Bronchial epithelial cell (primary cell): ENCODE measurements around the gene UPF1. TPM values are rescaled to one million over a fixed set of nuclear protein-coding genes. Genes with fewer than 3 reads are reported as not detected.
"Not testable (repeated sequence)": the region's sequence is repeated elsewhere in the genome, so short reads cannot be mapped to it uniquely, and the experiment has no call there.

Experiments used
- DNase-seq: peaks from one replicate; pipeline ENCODE4 v3.0.0-alpha.2; 2010; ENCODE audit warnings: low read depth
- FAIRE-seq: peaks from 2 replicates; lab custom pipeline; 2011; peaks lifted over from hg19 to GRCh38; lab: Jason Lieb, UNC
- H3K27me3 ChIP-seq: 2 replicates; pipeline ENCODE4 v1.5.1; 2011; ENCODE audit warnings: low read length; ENCODE audit not compliant: control insufficient read depth, insufficient read depth
- H3K36me3 ChIP-seq: 2 replicates; pipeline ENCODE4 v1.5.1; 2011; ENCODE audit warnings: low read length; ENCODE audit not compliant: control insufficient read depth, insufficient read depth
- H3K4me3 ChIP-seq: 2 replicates; pipeline ENCODE4 v1.5.1; 2011; ENCODE audit warnings: mild to moderate bottlenecking, low read depth, low read length, control low read depth
- total RNA-seq: library from RNA; depleted of rRNA; stranded (reverse); fragments of >200 nt; gene quantifications from 2 replicates; pipeline ENCODE4 v1.2.1, GENCODE V29; 2014
- TF ChIP-seq, protein P1 (sequence below): IDR thresholded peaks from 2 replicates; pipeline ENCODE4 v1.5.1; 2011; ENCODE audit warnings: mild to moderate bottlenecking, moderate library complexity, low read length, control low read depth, inconsistent platforms; ENCODE audit not compliant: insufficient read depth, severe bottlenecking

The UPF1 gene
- total RNA-seq, 1 donor from 2014 or later, result 82.9 TPM

DNA sequence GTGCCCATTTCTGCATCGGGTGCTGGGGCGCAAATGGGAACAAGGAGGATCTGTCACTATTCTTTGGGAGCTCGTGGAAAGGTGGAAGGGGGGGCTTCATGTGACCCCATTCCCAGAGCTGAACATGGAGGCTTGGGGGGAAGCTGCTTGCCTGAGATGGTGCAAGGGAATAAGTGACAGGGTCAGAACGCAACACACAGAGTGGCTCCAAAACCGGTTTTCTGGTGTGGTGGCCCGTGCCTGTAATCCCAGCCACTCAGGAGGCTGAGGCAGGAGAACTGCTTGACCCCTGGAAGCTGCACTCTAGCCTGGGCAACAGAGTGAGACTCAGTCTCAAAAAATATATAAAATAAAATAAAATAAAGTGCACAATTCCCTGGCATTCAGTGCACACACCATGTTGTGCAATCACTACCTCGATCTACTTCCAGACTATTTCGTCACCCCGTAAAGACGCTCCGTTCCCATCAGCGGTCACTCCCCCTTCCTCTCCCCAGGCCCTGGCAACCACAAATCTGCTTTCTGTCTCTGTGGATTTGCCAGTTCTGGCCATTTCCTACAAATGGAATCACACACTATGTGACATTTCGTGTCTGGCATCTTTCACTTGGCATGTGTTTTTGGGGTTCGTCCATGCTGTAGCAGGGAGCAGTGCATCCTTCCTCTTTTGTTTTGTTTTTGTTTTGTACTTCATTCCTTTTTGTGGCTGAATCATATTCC lies 22.4 kb upstream of the UPF1 start:
- FAIRE-seq, result no peak

DNA sequence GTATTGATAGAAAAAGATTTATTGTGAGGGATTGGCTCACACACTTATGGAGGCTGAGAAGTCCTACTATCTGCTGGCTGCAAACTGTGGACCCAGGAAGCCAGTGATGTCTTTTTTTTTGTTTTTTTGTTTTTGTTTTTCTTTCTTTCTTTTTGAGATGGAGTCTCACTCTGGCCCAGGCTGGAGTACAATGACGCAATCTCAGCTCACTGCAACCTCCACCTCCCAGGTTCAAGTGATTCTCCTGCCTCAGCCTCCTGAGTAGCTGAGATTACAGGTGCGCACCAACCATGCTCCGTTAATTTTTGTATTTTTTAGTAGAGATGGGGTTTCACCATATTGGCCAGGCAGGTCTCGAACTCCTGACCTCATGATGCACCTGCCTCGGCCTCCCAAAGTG lies 20.1 kb upstream of the UPF1 start:
- not testable (repeated sequence) for DNase-seq, H3K36me3 ChIP-seq, FAIRE-seq, H3K4me3 ChIP-seq, H3K27me3 ChIP-seq

More for the DNA sequence above, 22.4 kb upstream of the UPF1 start:
- TF ChIP-seq, protein P1, sequence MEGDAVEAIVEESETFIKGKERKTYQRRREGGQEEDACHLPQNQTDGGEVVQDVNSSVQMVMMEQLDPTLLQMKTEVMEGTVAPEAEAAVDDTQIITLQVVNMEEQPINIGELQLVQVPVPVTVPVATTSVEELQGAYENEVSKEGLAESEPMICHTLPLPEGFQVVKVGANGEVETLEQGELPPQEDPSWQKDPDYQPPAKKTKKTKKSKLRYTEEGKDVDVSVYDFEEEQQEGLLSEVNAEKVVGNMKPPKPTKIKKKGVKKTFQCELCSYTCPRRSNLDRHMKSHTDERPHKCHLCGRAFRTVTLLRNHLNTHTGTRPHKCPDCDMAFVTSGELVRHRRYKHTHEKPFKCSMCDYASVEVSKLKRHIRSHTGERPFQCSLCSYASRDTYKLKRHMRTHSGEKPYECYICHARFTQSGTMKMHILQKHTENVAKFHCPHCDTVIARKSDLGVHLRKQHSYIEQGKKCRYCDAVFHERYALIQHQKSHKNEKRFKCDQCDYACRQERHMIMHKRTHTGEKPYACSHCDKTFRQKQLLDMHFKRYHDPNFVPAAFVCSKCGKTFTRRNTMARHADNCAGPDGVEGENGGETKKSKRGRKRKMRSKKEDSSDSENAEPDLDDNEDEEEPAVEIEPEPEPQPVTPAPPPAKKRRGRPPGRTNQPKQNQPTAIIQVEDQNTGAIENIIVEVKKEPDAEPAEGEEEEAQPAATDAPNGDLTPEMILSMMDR, result no peak
- no peaks in the 10 kb centered on the region for H3K36me3 ChIP-seq
- no peak overlapping the region for H3K4me3 ChIP-seq
- no peaks in the 10 kb centered on the region for H3K27me3 ChIP-seq
- peak; percentile 45 for DNase-seq

DNA sequence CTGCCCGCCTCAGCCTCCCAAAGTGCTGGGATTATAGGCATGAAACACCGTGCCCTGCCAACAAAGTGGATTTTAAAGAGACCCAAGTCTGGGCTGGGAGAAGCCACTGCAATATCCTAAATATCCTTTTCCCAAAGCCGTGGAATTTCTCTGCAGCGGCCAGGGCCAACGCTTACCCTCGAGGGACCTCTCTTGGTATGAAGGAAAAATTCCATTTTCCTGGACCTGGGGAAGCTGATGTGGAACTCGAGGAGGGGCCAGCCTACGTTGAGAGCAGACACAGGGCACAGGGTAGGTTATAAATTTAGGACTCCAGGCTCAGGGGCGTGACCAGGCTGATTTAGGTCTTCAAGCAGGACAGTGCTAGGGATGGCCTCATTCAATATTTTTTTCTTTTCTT lies 17.7 kb upstream of the UPF1 start:
- Histone ChIP-seq H3K4me3 (no peak overlapping the region), H3K36me3 (no peaks in the 10 kb centered on the region), H3K27me3 (no peaks in the 10 kb centered on the region)
- TF ChIP-seq, protein P1, result no peak
- no peak for DNase-seq
- FAIRE-seq, result no peak

- TF ChIP-seq, protein P1, result no peak
- H3K36me3 ChIP-seq, result no peaks in the 10 kb centered on the region
- FAIRE-seq (no peak), DNase-seq (no peak)
- H3K4me3 ChIP-seq, result no peak overlapping the region
- no peaks in the 10 kb centered on the region for H3K27me3 ChIP-seq
Measured at GRCh38 chr19:18815673-18816072, 16.1 kb upstream of the UPF1 start.

- H3K27me3 ChIP-seq, H3K4me3 ChIP-seq, DNase-seq, H3K36me3 ChIP-seq, FAIRE-seq: not testable (repeated sequence)
Measured at GRCh38 chr19:18816645-18817044, 15.1 kb upstream of the UPF1 start.

DNA sequence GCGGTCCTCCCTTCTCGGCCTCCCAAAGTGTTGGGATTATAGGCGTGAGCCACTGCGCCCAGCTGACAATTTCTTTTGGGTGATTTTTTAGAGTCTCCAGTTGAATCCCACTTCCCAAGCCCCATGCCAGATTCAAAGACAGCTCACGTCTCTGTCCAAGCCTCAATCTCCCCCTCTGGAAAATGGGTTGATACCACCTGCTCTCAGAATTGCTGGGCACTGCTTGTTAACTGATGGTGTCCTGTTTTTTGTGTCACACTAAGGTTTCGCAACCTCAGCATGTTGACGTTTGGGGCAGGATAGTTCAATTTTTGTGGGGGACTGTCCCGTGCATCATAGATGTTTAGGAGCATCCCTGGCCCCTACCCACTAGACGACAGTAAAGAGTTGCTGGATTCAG lies 14.2 kb upstream of the UPF1 start:
- TF ChIP-seq, protein P1, result no peak
- DNase-seq (no peak), FAIRE-seq (no peak)
- Histone ChIP-seq H3K4me3 (no peak overlapping the region), H3K36me3 (no peaks in the 10 kb centered on the region), H3K27me3 (no peaks in the 10 kb centered on the region)

DNA sequence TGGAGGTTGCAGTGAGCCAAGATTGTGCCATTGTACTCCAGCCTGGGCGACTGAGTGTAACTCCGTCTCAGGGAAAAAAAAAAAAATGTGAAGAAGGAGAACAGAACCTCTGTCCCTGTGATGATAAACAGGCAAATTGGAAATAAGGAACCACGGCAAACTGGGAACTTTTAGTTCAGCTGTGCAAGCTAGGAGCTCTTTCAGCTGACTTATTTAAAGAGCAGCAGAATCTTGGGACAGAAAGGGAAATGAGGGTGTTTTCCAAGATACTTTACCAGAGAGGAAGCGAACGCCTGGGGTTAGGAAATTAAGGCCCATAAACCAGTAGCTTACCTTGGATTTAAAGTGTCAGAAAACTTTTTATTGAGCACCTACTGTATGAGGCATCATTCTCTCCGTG lies 3.0 kb upstream of the UPF1 start:
- DNase-seq, result no peak
- FAIRE-seq, result no peak
- TF ChIP-seq, protein P1, result no peak
- Histone ChIP-seq H3K27me3 (no peaks in the 10 kb centered on the region), H3K36me3 (no peaks in the 10 kb centered on the region), H3K4me3 (no peak overlapping the region)
